Hepatocyte (in vitro differentiated cells): ENCODE measurements around the gene TBC1D20. TPM values are rescaled to one million over a fixed set of nuclear protein-coding genes. Genes with fewer than 3 reads are reported as not detected.

Source experiments
- DNase-seq: peaks from one replicate; pipeline ENCODE4 v3.0.0-alpha.2; 2016; ENCODE audit warnings: low spot score
- H2AFZ ChIP-seq: fragments of 200-600 bp; sonication (generic); 2 replicates; pipeline ENCODE4 v1.6.0; 2016; ENCODE audit warnings: antibody characterized with exemption, mild to moderate bottlenecking
- H3K27ac ChIP-seq: fragments of 200-600 bp; sonication (generic); 2 replicates; pipeline ENCODE4 v1.5.1; 2016; ENCODE audit warnings: mild to moderate bottlenecking
- H3K27me3 ChIP-seq: fragments of 200-600 bp; sonication (generic); 2 replicates; pipeline ENCODE4 v1.6.1; 2016
- H3K36me3 ChIP-seq: fragments of 200-600 bp; sonication (generic); replicated peaks from 2 replicates; pipeline ENCODE4 v1.5.1; 2016; ENCODE audit warnings: low read depth; ENCODE audit not compliant: insufficient read depth
- H3K4me1 ChIP-seq: fragments of 200-600 bp; sonication (generic); 2 replicates; pipeline ENCODE4 v1.5.1; 2016; ENCODE audit warnings: mild to moderate bottlenecking, moderate library complexity; ENCODE audit not compliant: insufficient read depth
- H3K4me2 ChIP-seq: fragments of 200-600 bp; sonication (generic); 2 replicates; pipeline ENCODE4 v1.6.0; 2016
- H3K4me3 ChIP-seq: fragments of 200-600 bp; sonication (generic); 2 replicates; pipeline ENCODE4 v1.5.1; 2016; ENCODE audit warnings: mild to moderate bottlenecking
- H3K79me2 ChIP-seq: fragments of 200-600 bp; sonication (generic); 2 replicates; pipeline ENCODE4 v1.6.0; 2017; ENCODE audit warnings: mild to moderate bottlenecking
- H3K9me2 ChIP-seq: fragments of 200-600 bp; sonication (generic); replicated peaks from 2 replicates; pipeline ENCODE4 v1.6.0; 2017; ENCODE audit warnings: mild to moderate bottlenecking; ENCODE audit not compliant: insufficient read depth
- H3K9me3 ChIP-seq: fragments of 200-600 bp; sonication (generic); 2 replicates; pipeline ENCODE4 v1.5.1; 2016; ENCODE audit warnings: low read depth, mild to moderate bottlenecking
- H4K20me1 ChIP-seq: fragments of 200-600 bp; sonication (generic); 2 replicates; pipeline ENCODE4 v1.6.0; 2016; ENCODE audit warnings: mild to moderate bottlenecking; ENCODE audit not compliant: insufficient read depth, poor library complexity, severe bottlenecking
- EZH2 ChIP-seq: fragments of 200-600 bp; sonication (generic); IDR thresholded peaks from 2 replicates; pipeline ENCODE4 v1.6.1; 2016; ENCODE audit warnings: antibody characterized with exemption, mild to moderate bottlenecking, borderline replicate concordance
- EZH2phosphoT487 ChIP-seq: fragments of 200-600 bp; sonication (generic); IDR thresholded peaks from one replicate; pipeline ENCODE4 v1.6.1; 2018; ENCODE audit warnings: antibody characterized with exemption, mild to moderate bottlenecking, low read depth, moderate library complexity; ENCODE audit not compliant: unreplicated experiment, severe bottlenecking
- WGBS: methylation state at CpG from one replicate; pipeline ENCODE4 v1.1.6; 2016; ENCODE audit warnings: low lambda C conversion rate; ENCODE audit errors: missing lambda C conversion rate; 5-methylcytosine and 5-hydroxymethylcytosine counted together
- polyA plus RNA-seq: library from polyadenylated mRNA; unstranded; fragments of >200 nt; fragmentation: Nextera tagmentation; extraction: Ambion mirVana; gene quantifications from 2 replicates; pipeline ENCODE4 v1.2.1, GENCODE V29; 2016
- total RNA-seq: library from RNA; depleted of rRNA; stranded (reverse); fragments of >200 nt; gene quantifications from 2 replicates; pipeline ENCODE4 v1.2.3, GENCODE V29; 2014
- TF ChIP-seq, protein P1 (sequence below): fragments of 200-600 bp; sonication (generic); IDR thresholded peaks from 2 replicates; pipeline ENCODE4 v1.5.1; 2016; ENCODE audit warnings: antibody characterized with exemption, mild to moderate bottlenecking; ENCODE audit not compliant: poor library complexity

TBC1D20 gene
- total and polyA plus RNA-seq, 2 experiments from 2014 or later, result 32.8 to 35.8 TPM

- WGBS, result 61% methylated on average over 11 of the region's 11 CpGs
- Histone ChIP-seq H3K4me3 (no peak overlapping the region), H3K4me2 (no peak overlapping the region), H3K27ac (no peak overlapping the region), H4K20me1 (no peaks in the 10 kb centered on the region), H2AFZ (no peak overlapping the region), H3K4me1 (no peaks in the 10 kb centered on the region), H3K9me3 (no peaks in the 10 kb centered on the region), H3K27me3 (no peaks in the 10 kb centered on the region), H3K9me2 (no peaks in the 10 kb centered on the region), H3K36me3 (no peaks in the 10 kb centered on the region), H3K79me2 (no peaks in the 10 kb centered on the region)
- DNase-seq, result no peak
- TF ChIP-seq, protein P1, sequence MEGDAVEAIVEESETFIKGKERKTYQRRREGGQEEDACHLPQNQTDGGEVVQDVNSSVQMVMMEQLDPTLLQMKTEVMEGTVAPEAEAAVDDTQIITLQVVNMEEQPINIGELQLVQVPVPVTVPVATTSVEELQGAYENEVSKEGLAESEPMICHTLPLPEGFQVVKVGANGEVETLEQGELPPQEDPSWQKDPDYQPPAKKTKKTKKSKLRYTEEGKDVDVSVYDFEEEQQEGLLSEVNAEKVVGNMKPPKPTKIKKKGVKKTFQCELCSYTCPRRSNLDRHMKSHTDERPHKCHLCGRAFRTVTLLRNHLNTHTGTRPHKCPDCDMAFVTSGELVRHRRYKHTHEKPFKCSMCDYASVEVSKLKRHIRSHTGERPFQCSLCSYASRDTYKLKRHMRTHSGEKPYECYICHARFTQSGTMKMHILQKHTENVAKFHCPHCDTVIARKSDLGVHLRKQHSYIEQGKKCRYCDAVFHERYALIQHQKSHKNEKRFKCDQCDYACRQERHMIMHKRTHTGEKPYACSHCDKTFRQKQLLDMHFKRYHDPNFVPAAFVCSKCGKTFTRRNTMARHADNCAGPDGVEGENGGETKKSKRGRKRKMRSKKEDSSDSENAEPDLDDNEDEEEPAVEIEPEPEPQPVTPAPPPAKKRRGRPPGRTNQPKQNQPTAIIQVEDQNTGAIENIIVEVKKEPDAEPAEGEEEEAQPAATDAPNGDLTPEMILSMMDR, result no peak
- no peak for TF ChIP-seq EZH2phosphoT487
- no peak for TF ChIP-seq EZH2
Measured at GRCh38 chr20:434221-434620, 28.1 kb downstream of the TBC1D20 start.

- H3K79me2 ChIP-seq, result no peaks in the 10 kb centered on the region
- no peaks in the 10 kb centered on the region for H3K4me1 ChIP-seq
- H3K9me2 ChIP-seq, result no peaks in the 10 kb centered on the region
- H3K27me3 ChIP-seq, result no peaks in the 10 kb centered on the region
- H2AFZ ChIP-seq, result no peak overlapping the region
- no peak overlapping the region for H3K27ac ChIP-seq
- no peak for DNase-seq
- WGBS, result 88% methylated on average over 12 of the region's 12 CpGs
- H4K20me1 ChIP-seq, result no peaks in the 10 kb centered on the region
- no peaks in the 10 kb centered on the region for H3K36me3 ChIP-seq
- no peak overlapping the region for H3K4me3 ChIP-seq
- no peaks in the 10 kb centered on the region for H3K9me3 ChIP-seq
- TF ChIP-seq EZH2phosphoT487 (no peak), EZH2 (no peak)
- TF ChIP-seq, protein P1, result no peak
- no peak overlapping the region for H3K4me2 ChIP-seq
Measured at GRCh38 chr20:433300-433975, 28.9 kb downstream of the TBC1D20 start.

- H3K4me3 ChIP-seq, result no peak overlapping the region
- no peaks in the 10 kb centered on the region for H3K27me3 ChIP-seq
- H3K79me2 ChIP-seq, result no peaks in the 10 kb centered on the region
- TF ChIP-seq EZH2 (no peak), EZH2phosphoT487 (no peak)
- TF ChIP-seq, protein P1, result no peak
- H3K36me3 ChIP-seq, result no peaks in the 10 kb centered on the region
- H3K27ac ChIP-seq, result no peak overlapping the region
- no peaks in the 10 kb centered on the region for H4K20me1 ChIP-seq
- no peaks in the 10 kb centered on the region for H3K9me3 ChIP-seq
- H3K4me1 ChIP-seq, result no peaks in the 10 kb centered on the region
- no peaks in the 10 kb centered on the region for H3K9me2 ChIP-seq
- H3K4me2 ChIP-seq, result no peak overlapping the region
- no peak for DNase-seq
- H2AFZ ChIP-seq, result no peak overlapping the region
- WGBS, result 96% methylated on average over 11 of the region's 11 CpGs
Measured at GRCh38 chr20:432677-433299, 29.5 kb downstream of the TBC1D20 start.
